ENCODE results near the gene RP9.

DNA sequence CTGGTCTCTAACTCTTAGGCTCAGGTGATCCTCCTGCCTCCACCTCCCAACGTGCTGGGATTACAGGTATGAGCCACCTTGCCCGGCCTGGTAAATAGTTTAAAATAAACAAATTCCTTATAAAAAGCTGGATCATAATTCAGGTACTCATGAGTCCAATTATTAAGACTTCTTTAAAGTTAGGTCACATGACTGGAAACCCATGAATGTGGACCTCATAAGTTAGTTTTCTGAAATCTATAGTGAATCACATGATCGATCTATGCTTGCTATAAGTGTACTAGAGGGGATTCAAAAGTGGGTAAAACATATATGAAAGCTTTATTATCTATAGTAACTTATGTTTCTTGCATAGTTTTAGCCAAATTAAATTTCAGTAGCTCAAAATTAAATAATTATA is 60.9 kb downstream of the RP9 start:
- TF ChIP-seq, protein P1, sequence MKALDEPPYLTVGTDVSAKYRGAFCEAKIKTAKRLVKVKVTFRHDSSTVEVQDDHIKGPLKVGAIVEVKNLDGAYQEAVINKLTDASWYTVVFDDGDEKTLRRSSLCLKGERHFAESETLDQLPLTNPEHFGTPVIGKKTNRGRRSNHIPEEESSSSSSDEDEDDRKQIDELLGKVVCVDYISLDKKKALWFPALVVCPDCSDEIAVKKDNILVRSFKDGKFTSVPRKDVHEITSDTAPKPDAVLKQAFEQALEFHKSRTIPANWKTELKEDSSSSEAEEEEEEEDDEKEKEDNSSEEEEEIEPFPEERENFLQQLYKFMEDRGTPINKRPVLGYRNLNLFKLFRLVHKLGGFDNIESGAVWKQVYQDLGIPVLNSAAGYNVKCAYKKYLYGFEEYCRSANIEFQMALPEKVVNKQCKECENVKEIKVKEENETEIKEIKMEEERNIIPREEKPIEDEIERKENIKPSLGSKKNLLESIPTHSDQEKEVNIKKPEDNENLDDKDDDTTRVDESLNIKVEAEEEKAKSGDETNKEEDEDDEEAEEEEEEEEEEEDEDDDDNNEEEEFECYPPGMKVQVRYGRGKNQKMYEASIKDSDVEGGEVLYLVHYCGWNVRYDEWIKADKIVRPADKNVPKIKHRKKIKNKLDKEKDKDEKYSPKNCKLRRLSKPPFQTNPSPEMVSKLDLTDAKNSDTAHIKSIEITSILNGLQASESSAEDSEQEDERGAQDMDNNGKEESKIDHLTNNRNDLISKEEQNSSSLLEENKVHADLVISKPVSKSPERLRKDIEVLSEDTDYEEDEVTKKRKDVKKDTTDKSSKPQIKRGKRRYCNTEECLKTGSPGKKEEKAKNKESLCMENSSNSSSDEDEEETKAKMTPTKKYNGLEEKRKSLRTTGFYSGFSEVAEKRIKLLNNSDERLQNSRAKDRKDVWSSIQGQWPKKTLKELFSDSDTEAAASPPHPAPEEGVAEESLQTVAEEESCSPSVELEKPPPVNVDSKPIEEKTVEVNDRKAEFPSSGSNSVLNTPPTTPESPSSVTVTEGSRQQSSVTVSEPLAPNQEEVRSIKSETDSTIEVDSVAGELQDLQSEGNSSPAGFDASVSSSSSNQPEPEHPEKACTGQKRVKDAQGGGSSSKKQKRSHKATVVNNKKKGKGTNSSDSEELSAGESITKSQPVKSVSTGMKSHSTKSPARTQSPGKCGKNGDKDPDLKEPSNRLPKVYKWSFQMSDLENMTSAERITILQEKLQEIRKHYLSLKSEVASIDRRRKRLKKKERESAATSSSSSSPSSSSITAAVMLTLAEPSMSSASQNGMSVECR (CRISPR knock-in tag; IDR thresholded peaks at IDR 0.05; ENCODE audit: borderline replicate concordance): no peak
- TF ChIP-seq GABPB1 (CRISPR knock-in tag; IDR thresholded peaks at IDR 0.05) (no peak), ZBTB21 (CRISPR knock-in tag; IDR thresholded peaks at IDR 0.05; ENCODE audit: borderline replicate concordance) (no peak), FOXJ3 (CRISPR knock-in tag; IDR thresholded peaks at IDR 0.05; ENCODE audit: borderline replicate concordance) (no peak), KAT7 (CRISPR knock-in tag; IDR thresholded peaks at IDR 0.05; ENCODE audit: borderline replicate concordance) (no peak)
- TF ChIP-seq, protein P2, sequence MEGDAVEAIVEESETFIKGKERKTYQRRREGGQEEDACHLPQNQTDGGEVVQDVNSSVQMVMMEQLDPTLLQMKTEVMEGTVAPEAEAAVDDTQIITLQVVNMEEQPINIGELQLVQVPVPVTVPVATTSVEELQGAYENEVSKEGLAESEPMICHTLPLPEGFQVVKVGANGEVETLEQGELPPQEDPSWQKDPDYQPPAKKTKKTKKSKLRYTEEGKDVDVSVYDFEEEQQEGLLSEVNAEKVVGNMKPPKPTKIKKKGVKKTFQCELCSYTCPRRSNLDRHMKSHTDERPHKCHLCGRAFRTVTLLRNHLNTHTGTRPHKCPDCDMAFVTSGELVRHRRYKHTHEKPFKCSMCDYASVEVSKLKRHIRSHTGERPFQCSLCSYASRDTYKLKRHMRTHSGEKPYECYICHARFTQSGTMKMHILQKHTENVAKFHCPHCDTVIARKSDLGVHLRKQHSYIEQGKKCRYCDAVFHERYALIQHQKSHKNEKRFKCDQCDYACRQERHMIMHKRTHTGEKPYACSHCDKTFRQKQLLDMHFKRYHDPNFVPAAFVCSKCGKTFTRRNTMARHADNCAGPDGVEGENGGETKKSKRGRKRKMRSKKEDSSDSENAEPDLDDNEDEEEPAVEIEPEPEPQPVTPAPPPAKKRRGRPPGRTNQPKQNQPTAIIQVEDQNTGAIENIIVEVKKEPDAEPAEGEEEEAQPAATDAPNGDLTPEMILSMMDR (IDR thresholded peaks at IDR 0.05): no peak
- TF ChIP-seq, protein P3, sequence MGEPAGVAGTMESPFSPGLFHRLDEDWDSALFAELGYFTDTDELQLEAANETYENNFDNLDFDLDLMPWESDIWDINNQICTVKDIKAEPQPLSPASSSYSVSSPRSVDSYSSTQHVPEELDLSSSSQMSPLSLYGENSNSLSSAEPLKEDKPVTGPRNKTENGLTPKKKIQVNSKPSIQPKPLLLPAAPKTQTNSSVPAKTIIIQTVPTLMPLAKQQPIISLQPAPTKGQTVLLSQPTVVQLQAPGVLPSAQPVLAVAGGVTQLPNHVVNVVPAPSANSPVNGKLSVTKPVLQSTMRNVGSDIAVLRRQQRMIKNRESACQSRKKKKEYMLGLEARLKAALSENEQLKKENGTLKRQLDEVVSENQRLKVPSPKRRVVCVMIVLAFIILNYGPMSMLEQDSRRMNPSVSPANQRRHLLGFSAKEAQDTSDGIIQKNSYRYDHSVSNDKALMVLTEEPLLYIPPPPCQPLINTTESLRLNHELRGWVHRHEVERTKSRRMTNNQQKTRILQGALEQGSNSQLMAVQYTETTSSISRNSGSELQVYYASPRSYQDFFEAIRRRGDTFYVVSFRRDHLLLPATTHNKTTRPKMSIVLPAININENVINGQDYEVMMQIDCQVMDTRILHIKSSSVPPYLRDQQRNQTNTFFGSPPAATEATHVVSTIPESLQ (CRISPR knock-in tag; IDR thresholded peaks at IDR 0.05): no peak
- TF ChIP-seq, protein P4, sequence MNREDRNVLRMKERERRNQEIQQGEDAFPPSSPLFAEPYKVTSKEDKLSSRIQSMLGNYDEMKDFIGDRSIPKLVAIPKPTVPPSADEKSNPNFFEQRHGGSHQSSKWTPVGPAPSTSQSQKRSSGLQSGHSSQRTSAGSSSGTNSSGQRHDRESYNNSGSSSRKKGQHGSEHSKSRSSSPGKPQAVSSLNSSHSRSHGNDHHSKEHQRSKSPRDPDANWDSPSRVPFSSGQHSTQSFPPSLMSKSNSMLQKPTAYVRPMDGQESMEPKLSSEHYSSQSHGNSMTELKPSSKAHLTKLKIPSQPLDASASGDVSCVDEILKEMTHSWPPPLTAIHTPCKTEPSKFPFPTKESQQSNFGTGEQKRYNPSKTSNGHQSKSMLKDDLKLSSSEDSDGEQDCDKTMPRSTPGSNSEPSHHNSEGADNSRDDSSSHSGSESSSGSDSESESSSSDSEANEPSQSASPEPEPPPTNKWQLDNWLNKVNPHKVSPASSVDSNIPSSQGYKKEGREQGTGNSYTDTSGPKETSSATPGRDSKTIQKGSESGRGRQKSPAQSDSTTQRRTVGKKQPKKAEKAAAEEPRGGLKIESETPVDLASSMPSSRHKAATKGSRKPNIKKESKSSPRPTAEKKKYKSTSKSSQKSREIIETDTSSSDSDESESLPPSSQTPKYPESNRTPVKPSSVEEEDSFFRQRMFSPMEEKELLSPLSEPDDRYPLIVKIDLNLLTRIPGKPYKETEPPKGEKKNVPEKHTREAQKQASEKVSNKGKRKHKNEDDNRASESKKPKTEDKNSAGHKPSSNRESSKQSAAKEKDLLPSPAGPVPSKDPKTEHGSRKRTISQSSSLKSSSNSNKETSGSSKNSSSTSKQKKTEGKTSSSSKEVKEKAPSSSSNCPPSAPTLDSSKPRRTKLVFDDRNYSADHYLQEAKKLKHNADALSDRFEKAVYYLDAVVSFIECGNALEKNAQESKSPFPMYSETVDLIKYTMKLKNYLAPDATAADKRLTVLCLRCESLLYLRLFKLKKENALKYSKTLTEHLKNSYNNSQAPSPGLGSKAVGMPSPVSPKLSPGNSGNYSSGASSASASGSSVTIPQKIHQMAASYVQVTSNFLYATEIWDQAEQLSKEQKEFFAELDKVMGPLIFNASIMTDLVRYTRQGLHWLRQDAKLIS (CRISPR knock-in tag; IDR thresholded peaks at IDR 0.05; ENCODE audit: borderline replicate concordance): no peak
